Measurements from ENCODE around the gene MAML3. TPM values are rescaled to one million over a fixed set of nuclear protein-coding genes. Genes with fewer than 3 reads are reported as not detected.

Gene MAML3
- total RNA-seq, 1 donor from 2014 or later: 0.79 TPM

- no peak for FAIRE-seq
- no peaks in the 10 kb centered on the region for H3K36me3 ChIP-seq (ENCODE audit: control insufficient read depth, insufficient read depth, low read length)
- H3K4me3 ChIP-seq (ENCODE audit: low read depth, low read length): no peak overlapping the region
- peak; percentile 54 for DNase-seq (ENCODE audit: low read depth)
- H3K27me3 ChIP-seq (ENCODE audit: control insufficient read depth, insufficient read depth, low read length): no peaks in the 10 kb centered on the region
- TF ChIP-seq CTCF (IDR thresholded peaks at IDR 0.05; ENCODE audit: insufficient read depth, low read length, severe bottlenecking): no peak
Measured at GRCh38 chr4:140187316-140187695, 33.3 kb upstream of the MAML3 start.

GRCh38 chr4:140186651-140187315, 32.8 kb upstream of the MAML3 start:
- FAIRE-seq (peak; percentile 70), DNase-seq (ENCODE audit: low read depth) (peak; percentile 94)
- no peaks in the 10 kb centered on the region for H3K27me3 ChIP-seq (ENCODE audit: control insufficient read depth, insufficient read depth, low read length)
- no peak for TF ChIP-seq CTCF (IDR thresholded peaks at IDR 0.05; ENCODE audit: insufficient read depth, low read length, severe bottlenecking)
- no peak overlapping the region for H3K4me3 ChIP-seq (ENCODE audit: low read depth, low read length)
- H3K36me3 ChIP-seq (ENCODE audit: control insufficient read depth, insufficient read depth, low read length): no peaks in the 10 kb centered on the region

DNA sequence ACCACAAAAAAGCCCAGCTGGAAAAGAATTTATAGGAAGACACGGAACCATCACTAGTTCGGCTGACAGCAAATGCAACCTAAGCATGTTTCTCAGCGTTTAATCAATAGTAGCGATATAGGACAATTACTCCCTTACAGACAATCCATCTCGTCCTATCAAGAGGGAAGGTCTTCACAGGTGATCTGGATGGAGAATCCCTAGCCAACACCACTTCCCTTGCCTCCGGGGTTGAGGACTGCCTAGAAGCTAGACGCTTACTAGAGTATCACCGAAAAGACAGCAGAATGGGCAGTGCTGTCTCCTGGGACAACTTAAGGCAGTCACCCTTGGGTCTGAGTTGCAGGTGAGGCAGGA, 32.1 kb upstream of the MAML3 start:
- H3K27me3 ChIP-seq (ENCODE audit: control insufficient read depth, insufficient read depth, low read length): no peaks in the 10 kb centered on the region
- no peak for TF ChIP-seq CTCF (IDR thresholded peaks at IDR 0.05; ENCODE audit: insufficient read depth, low read length, severe bottlenecking)
- no peaks in the 10 kb centered on the region for H3K36me3 ChIP-seq (ENCODE audit: control insufficient read depth, insufficient read depth, low read length)
- FAIRE-seq (peak; percentile 43), DNase-seq (ENCODE audit: low read depth) (no peak)
- no peak overlapping the region for H3K4me3 ChIP-seq (ENCODE audit: low read depth, low read length)

GRCh38 chr4:140185412-140186081, 31.6 kb upstream of the MAML3 start:
- no peak overlapping the region for H3K4me3 ChIP-seq (ENCODE audit: low read depth, low read length)
- DNase-seq (ENCODE audit: low read depth) (no peak), FAIRE-seq (no peak)
- no peak for TF ChIP-seq CTCF (IDR thresholded peaks at IDR 0.05; ENCODE audit: insufficient read depth, low read length, severe bottlenecking)
- no peaks in the 10 kb centered on the region for H3K36me3 ChIP-seq (ENCODE audit: control insufficient read depth, insufficient read depth, low read length)
- H3K27me3 ChIP-seq (ENCODE audit: control insufficient read depth, insufficient read depth, low read length): no peaks in the 10 kb centered on the region

DNA sequence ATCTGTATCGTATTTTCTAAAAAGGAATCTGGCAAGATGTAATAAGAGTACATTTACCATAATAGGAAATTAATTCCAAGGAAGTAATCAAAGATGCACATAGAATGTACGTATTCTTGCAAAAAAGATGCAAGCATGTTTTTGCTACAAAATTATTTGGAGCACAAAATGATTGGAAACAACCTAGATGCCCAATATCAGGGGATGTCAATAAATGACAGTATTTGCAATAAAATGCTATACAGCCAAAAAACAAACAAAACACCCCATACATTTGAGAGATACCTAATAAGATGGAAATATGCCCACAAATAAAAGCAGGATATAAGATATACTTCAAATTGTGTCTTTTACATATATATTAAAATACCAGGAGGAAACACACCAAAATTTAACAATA, 29.3 kb upstream of the MAML3 start:
- no peaks in the 10 kb centered on the region for H3K27me3 ChIP-seq (ENCODE audit: control insufficient read depth, insufficient read depth, low read length)
- H3K36me3 ChIP-seq (ENCODE audit: control insufficient read depth, insufficient read depth, low read length): no peaks in the 10 kb centered on the region
- no peak for FAIRE-seq
- DNase-seq (ENCODE audit: low read depth): no peak
- H3K4me3 ChIP-seq (ENCODE audit: low read depth, low read length): no peak overlapping the region
- TF ChIP-seq CTCF (IDR thresholded peaks at IDR 0.05; ENCODE audit: insufficient read depth, low read length, severe bottlenecking): no peak

GRCh38 chr4:140180577-140180976, 26.6 kb upstream of the MAML3 start:
- no peak for TF ChIP-seq CTCF (IDR thresholded peaks at IDR 0.05; ENCODE audit: insufficient read depth, low read length, severe bottlenecking)
- no peak overlapping the region for H3K4me3 ChIP-seq (ENCODE audit: low read depth, low read length)
- DNase-seq (ENCODE audit: low read depth) (no peak), FAIRE-seq (no peak)
- no peaks in the 10 kb centered on the region for H3K36me3 ChIP-seq (ENCODE audit: control insufficient read depth, insufficient read depth, low read length)
- H3K27me3 ChIP-seq (ENCODE audit: control insufficient read depth, insufficient read depth, low read length): no peaks in the 10 kb centered on the region

Data from bronchial epithelial cell (primary cell).